ENCODE measurements around the gene SRSF8.

The SRSF8 gene

DNA sequence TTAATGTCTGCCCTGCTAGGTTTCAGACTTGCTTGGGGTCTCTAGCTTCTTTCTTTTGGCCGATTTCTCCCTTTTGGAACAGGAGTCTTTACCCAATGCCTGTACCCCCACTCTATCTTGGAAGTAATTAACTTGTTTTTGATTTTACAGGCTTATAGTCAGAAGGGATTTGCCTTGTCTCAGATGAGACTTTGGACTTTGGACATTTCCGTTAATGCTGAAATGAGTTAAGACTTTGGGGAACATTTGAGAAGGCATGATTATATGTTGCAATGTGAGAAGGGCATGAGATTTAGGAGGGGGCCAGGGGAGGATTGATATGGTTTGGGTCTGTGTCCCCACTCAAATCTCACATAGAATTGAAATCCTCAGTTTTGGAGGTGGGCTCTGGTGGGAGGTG is 12.4 kb upstream of the SRSF8 start:
- DNase-seq (ENCODE audit: extremely low read depth, insufficient read length), result no peak
- Histone ChIP-seq H3K4me3 (replicated peaks; ENCODE audit: low read depth, low read length) (no peak overlapping the region), H3K27me3 (replicated peaks; ENCODE audit: control insufficient read depth, insufficient read depth, low read length) (no peaks in the 10 kb centered on the region), H3K36me3 (ENCODE audit: control insufficient read depth, insufficient read depth, low read length) (no peaks in the 10 kb centered on the region)
- TF ChIP-seq, protein P1, sequence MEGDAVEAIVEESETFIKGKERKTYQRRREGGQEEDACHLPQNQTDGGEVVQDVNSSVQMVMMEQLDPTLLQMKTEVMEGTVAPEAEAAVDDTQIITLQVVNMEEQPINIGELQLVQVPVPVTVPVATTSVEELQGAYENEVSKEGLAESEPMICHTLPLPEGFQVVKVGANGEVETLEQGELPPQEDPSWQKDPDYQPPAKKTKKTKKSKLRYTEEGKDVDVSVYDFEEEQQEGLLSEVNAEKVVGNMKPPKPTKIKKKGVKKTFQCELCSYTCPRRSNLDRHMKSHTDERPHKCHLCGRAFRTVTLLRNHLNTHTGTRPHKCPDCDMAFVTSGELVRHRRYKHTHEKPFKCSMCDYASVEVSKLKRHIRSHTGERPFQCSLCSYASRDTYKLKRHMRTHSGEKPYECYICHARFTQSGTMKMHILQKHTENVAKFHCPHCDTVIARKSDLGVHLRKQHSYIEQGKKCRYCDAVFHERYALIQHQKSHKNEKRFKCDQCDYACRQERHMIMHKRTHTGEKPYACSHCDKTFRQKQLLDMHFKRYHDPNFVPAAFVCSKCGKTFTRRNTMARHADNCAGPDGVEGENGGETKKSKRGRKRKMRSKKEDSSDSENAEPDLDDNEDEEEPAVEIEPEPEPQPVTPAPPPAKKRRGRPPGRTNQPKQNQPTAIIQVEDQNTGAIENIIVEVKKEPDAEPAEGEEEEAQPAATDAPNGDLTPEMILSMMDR (IDR thresholded peaks at IDR 0.05; ENCODE audit: insufficient read depth, low read length, poor library complexity, severe bottlenecking), result no peak

DNA sequence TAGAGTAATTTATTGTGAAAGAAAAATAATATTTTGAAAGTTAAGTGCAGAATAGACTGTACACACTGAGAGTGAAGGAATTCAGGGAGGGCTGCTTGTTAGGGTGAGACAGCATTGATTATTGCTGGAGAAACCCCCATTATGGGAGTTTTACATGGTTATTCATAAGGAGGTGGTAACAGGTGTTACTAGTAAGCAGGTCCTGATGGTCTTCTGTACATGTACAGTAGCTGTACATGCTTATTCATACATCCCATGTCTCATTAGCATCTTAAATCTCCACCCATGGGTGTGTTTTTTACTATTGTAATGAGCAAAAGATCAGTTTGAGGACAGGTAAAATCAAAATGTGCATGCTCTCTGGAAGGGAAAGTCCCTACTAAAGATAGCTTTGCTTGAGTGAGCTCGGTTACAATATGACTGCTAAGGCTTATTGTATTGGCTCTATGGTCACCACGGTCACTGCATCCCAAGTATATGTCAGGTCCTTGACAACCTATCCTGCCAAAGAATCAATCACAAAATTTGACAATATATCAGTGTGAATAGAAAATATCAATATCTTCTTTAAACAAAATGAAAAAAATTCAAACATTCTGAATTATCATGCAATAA is 11.3 kb upstream of the SRSF8 start:
- no peaks in the 10 kb centered on the region for H3K36me3 ChIP-seq (ENCODE audit: control insufficient read depth, insufficient read depth, low read length)

DNA sequence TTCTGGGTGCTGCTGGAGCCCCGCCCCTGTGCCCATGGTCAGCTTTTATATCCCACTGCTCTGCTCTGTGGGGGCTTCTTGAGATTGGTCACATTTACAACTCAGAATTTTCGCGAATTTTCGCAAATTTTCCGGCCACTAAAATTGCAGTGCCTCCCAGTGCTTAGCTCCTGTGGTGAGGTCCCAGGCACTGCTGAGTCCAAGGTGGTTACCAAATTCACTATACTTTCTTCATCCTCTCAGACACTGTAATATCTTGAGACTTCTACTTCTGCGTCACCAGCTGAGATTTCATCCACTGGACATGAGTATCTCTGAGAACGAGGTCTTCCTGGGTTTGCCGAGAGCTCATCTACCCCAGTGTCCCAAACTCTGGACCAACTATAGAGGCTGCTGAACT is 8.8 kb upstream of the SRSF8 start:
- no peak for DNase-seq (ENCODE audit: extremely low read depth, insufficient read length)
- Histone ChIP-seq H3K4me3 (replicated peaks; ENCODE audit: low read depth, low read length) (no peak overlapping the region), H3K36me3 (ENCODE audit: control insufficient read depth, insufficient read depth, low read length) (no peaks in the 10 kb centered on the region), H3K27me3 (replicated peaks; ENCODE audit: control insufficient read depth, insufficient read depth, low read length) (no peaks in the 10 kb centered on the region)
- TF ChIP-seq, protein P1 (IDR thresholded peaks at IDR 0.05; ENCODE audit: insufficient read depth, low read length, poor library complexity, severe bottlenecking), result no peak

More for the DNA sequence above, 11.3 kb upstream of the SRSF8 start:
- no peak overlapping the region for H3K4me3 ChIP-seq (replicated peaks; ENCODE audit: low read depth, low read length)
- no peaks in the 10 kb centered on the region for H3K27me3 ChIP-seq (replicated peaks; ENCODE audit: control insufficient read depth, insufficient read depth, low read length)
- peak; percentile 52 for DNase-seq (ENCODE audit: extremely low read depth, insufficient read length)
- TF ChIP-seq, protein P1 (IDR thresholded peaks at IDR 0.05; ENCODE audit: insufficient read depth, low read length, poor library complexity, severe bottlenecking), result no peak

DNA sequence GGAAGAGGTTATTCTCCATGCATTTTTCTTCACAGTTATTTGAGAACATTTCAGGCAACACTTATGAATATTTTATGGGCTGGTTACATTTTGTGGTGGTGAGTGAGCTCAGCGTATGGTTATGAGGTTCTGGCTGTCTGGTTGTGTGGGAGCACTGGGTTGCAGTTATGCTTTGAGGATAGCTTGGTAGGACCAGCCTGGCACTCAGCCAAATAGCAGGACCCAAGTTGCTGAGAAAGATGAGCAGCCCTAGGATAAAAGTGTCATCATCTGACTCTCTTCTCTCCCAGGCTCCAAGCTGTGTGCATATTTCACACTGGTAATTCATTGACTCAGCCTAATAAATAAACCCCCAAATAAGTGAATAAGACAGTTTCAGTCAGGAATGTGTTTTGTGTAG is 8.1 kb upstream of the SRSF8 start:
- H3K27me3 ChIP-seq (replicated peaks; ENCODE audit: control insufficient read depth, insufficient read depth, low read length), result no peaks in the 10 kb centered on the region
- no peak overlapping the region for H3K4me3 ChIP-seq (replicated peaks; ENCODE audit: low read depth, low read length)
- TF ChIP-seq, protein P1 (IDR thresholded peaks at IDR 0.05; ENCODE audit: insufficient read depth, low read length, poor library complexity, severe bottlenecking), result no peak
- DNase-seq (ENCODE audit: extremely low read depth, insufficient read length), result no peak
- no peaks in the 10 kb centered on the region for H3K36me3 ChIP-seq (ENCODE audit: control insufficient read depth, insufficient read depth, low read length)

DNA sequence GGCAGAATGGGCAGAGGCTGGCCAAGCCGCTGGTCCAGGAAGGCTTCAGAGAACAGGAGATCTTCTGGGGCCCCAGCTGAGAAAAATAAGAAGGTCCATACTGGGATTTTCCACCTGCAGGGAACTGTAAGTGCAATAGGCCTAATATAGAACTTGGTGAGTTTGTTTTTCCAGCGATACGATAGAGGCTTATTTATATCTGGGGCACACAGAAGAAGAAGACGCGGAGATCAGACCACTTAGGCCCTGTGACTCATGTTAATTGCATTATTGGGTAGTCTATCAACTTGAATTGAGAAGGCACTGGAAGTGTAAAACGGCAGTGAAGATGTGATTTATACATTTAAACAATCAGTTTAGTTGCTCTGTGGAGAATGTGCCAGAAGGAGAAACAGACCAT is 7.7 kb upstream of the SRSF8 start:
- H3K4me3 ChIP-seq (replicated peaks; ENCODE audit: low read depth, low read length), result no peak overlapping the region
- H3K36me3 ChIP-seq (ENCODE audit: control insufficient read depth, insufficient read depth, low read length), result no peaks in the 10 kb centered on the region
- no peaks in the 10 kb centered on the region for H3K27me3 ChIP-seq (replicated peaks; ENCODE audit: control insufficient read depth, insufficient read depth, low read length)
- TF ChIP-seq, protein P1 (IDR thresholded peaks at IDR 0.05; ENCODE audit: insufficient read depth, low read length, poor library complexity, severe bottlenecking), result no peak
- DNase-seq (ENCODE audit: extremely low read depth, insufficient read length), result no peak

DNA sequence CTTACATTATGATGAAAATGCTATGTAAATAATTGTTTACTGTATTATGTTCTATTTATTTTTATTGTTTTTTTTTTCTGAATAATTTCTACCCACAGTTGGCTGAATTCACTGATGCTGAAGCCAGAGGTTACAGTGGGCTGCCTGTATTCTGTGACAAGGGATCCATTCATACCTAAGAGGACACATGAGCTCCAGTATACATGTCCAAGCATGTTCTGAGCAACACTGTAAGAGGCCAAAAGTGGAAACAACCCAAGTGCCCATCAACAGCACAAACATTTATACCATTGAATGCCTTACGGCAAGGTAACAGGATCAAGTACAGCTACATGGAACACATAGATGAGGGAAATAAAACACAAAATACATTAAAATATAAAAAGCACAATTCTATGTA is 1.4 kb upstream of the SRSF8 start:
- Histone ChIP-seq H3K4me3 (replicated peaks; ENCODE audit: low read depth, low read length) (no peak overlapping the region), H3K36me3 (ENCODE audit: control insufficient read depth, insufficient read depth, low read length) (no peaks in the 10 kb centered on the region), H3K27me3 (replicated peaks; ENCODE audit: control insufficient read depth, insufficient read depth, low read length) (no peaks in the 10 kb centered on the region)
- DNase-seq (ENCODE audit: extremely low read depth, insufficient read length), result no peak
- TF ChIP-seq, protein P1 (IDR thresholded peaks at IDR 0.05; ENCODE audit: insufficient read depth, low read length, poor library complexity, severe bottlenecking), result no peak

All from GM06990 (cell line).